Lower lobe of right lung (tissue), 2 donors: ENCODE data around the gene ANTKMT. TPM values are rescaled to one million over a fixed set of nuclear protein-coding genes. Genes with fewer than 3 reads are reported as not detected.

ENCODE experiments used
- ATAC-seq, 2 donors: fragments of 200-7000 bp; cut with Tn5 transposase; one replicate each; pipeline ENCODE4 v1.9.1; 2020 to 2022; ENCODE audit warnings: mild to moderate bottlenecking in 2 of 2, moderate library complexity in 2 of 2
- DNase-seq: peaks from one replicate; pipeline ENCODE4 v3.0.0-alpha.2; 2020
- H3K27ac ChIP-seq: fragments of 200-600 bp; one replicate; pipeline ENCODE4 v1.8.0; 2022
- H3K27me3 ChIP-seq: fragments of 200-600 bp; one replicate; pipeline ENCODE4 v1.8.0; 2022; ENCODE audit warnings: low read depth
- H3K36me3 ChIP-seq: fragments of 200-600 bp; one replicate; pipeline ENCODE4 v1.8.0; 2022; ENCODE audit warnings: mild to moderate bottlenecking
- H3K4me1 ChIP-seq: fragments of 200-600 bp; one replicate; pipeline ENCODE4 v1.8.0; 2022
- H3K4me3 ChIP-seq: fragments of 200-600 bp; one replicate; pipeline ENCODE4 v1.8.0; 2022; ENCODE audit warnings: mild to moderate bottlenecking
- H3K9me3 ChIP-seq: fragments of 200-600 bp; one replicate; pipeline ENCODE4 v1.8.0; 2022
- CTCF ChIP-seq: fragments of 200-600 bp; IDR thresholded peaks from one replicate; pipeline ENCODE4 v1.8.0; 2022; ENCODE audit warnings: antibody characterized with exemption, mild to moderate bottlenecking
- intact Hi-C: fragments of 100-400 bp; cut with DNase I; formaldehyde crosslinking; loops from one replicate; pipeline ENCODE4 v1.11.0; 2022
- total RNA-seq: library from RNA; stranded (reverse); fragmentation: NEBNext Ultra II Directional; extraction: Animal tissue kit (Norgen Biotek cat#: 25700); gene quantifications from one replicate; pipeline ENCODE4 v1.2.1, GENCODE V29; 2021
- donor health status: DM: no; HTN: yes; CAD: no; lungs with severe emphysema.

ANTKMT gene
- total RNA-seq, 1 donor from 2014 or later: 36.5 TPM

DNA sequence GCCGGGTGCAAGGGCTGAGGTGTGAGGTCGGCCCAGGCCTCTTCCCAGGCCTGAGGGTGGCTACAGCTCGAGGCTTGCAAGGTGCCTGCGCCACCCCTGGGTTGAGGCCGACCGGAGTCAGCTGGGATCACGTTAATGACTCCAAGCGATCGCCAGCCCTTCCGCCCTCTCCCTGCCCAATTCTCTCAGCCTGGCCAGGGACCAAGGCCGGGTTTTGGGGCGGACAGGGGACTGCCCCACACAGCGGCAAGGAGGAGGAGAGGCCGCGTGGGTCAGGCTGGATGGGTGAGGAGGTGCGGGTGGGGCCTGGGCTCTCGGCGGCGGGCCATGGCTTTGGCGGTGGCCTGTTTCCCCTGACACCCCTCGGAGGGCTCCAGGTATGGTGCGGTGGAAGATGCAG lies 27.6 kb upstream of the ANTKMT start:
- no peak overlapping the region for H3K27ac ChIP-seq
- intact Hi-C loops: no loop called here
- DNase-seq (no peak), ATAC-seq (no peak)
- no peak overlapping the region for H3K4me3 ChIP-seq
- H3K27me3 ChIP-seq: peaks cover 54% of the 10 kb centered on the region
- H3K9me3 ChIP-seq: no peaks in the 10 kb centered on the region
- no peaks in the 10 kb centered on the region for H3K36me3 ChIP-seq
- TF ChIP-seq CTCF: no peak
- peaks cover 44% of the 10 kb centered on the region for H3K4me1 ChIP-seq

DNA sequence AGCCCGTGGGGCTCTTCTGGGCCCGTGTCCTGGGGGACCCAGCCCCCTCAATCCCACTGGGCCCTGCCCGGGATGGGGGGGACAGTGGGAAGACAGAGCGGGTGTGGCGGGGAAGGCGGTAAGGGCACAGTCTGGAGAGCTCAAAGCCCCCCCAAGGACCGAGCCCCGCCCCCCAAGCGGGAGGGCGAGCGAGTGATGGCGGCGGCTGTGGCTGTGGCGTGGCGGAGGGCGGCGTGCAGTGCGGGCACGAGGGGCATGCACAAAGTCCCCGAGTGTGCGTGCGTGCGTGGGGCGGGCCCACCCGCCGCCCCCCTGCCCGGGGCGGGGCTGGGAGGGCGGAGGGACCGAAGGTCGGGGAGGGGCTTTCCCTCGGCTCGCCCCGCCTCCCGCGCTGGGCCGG lies 27.2 kb upstream of the ANTKMT start:
- DNase-seq (no peak), ATAC-seq (no peak)
- H3K36me3 ChIP-seq: no peaks in the 10 kb centered on the region
- no peaks in the 10 kb centered on the region for H3K9me3 ChIP-seq
- H3K27ac ChIP-seq: no peak overlapping the region
- H3K4me3 ChIP-seq: no peak overlapping the region
- TF ChIP-seq CTCF: no peak
- peaks cover 55% of the 10 kb centered on the region for H3K27me3 ChIP-seq
- intact Hi-C loops: no loop called here
- peaks cover 40% of the 10 kb centered on the region for H3K4me1 ChIP-seq

- peaks cover 60% of the 10 kb centered on the region for H3K27me3 ChIP-seq
- no peak overlapping the region for H3K27ac ChIP-seq
- no peak for TF ChIP-seq CTCF
- no peaks in the 10 kb centered on the region for H3K36me3 ChIP-seq
- ATAC-seq (no peak), DNase-seq (no peak)
- H3K4me3 ChIP-seq: peak overlapping the region; percentile 50
- peaks cover 34% of the 10 kb centered on the region for H3K4me1 ChIP-seq
- intact Hi-C loops: no loop called here
- no peaks in the 10 kb centered on the region for H3K9me3 ChIP-seq
These were observed 26.6 kb upstream of the ANTKMT start for GRCh38 chr16:694187-694862.

GRCh38 chr16:694863-695354 lies 26.0 kb upstream of the ANTKMT start:
- Histone ChIP-seq H3K27ac (no peak overlapping the region), H3K9me3 (no peaks in the 10 kb centered on the region), H3K4me3 (peak overlapping the region; percentile 50), H3K4me1 (peaks cover 29% of the 10 kb centered on the region), H3K27me3 (peaks cover 66% of the 10 kb centered on the region), H3K36me3 (no peaks in the 10 kb centered on the region)
- no peak for TF ChIP-seq CTCF
- no peak for DNase-seq
- no peak for ATAC-seq
- intact Hi-C loops: no loop called here

GRCh38 chr16:695355-696089 lies 25.4 kb upstream of the ANTKMT start:
- no peak overlapping the region for H3K27ac ChIP-seq
- peaks cover 26% of the 10 kb centered on the region for H3K4me1 ChIP-seq
- H3K4me3 ChIP-seq: peak overlapping the region; percentile 50
- H3K9me3 ChIP-seq: no peaks in the 10 kb centered on the region
- DNase-seq (peak; percentile 74), ATAC-seq (peak; percentile 69 to 81)
- no peaks in the 10 kb centered on the region for H3K36me3 ChIP-seq
- TF ChIP-seq CTCF: no peak
- H3K27me3 ChIP-seq: peaks cover 72% of the 10 kb centered on the region
- intact Hi-C loops: no loop called here
